Left lung (tissue), 14 donors: ENCODE data around the gene OTOGL. TPM values are rescaled to one million over a fixed set of nuclear protein-coding genes. Genes with fewer than 3 reads are reported as not detected.
A peak's percentile ranks its signal among the peaks of the same experiment; 100 is the strongest.

Experiments
- ATAC-seq: fragments of 200-7000 bp; cut with Tn5 transposase; one replicate; pipeline ENCODE4 v1.9.1; 2020; ENCODE audit warnings: moderate library complexity
- DNase-seq, 4 donors: peaks; one replicate each; pipeline ENCODE4 v3.0.0-alpha.2; 2013 to 2020
- H3K27ac ChIP-seq, 2 donors: fragments of 200-600 bp; sonication (generic) in 1 of 2; one replicate each; pipeline versions ENCODE4 v1.5.0 to v1.8.0; 2020 to 2021
- H3K27me3 ChIP-seq, 2 donors: fragments of 200-600 bp; sonication (generic) in 1 of 2; one replicate each; pipeline versions ENCODE4 v1.5.0 to v1.8.0; 2020 to 2021
- H3K36me3 ChIP-seq, 2 donors: fragments of 200-600 bp; sonication (generic) in 1 of 2; one replicate each; pipeline versions ENCODE4 v1.5.0 to v1.8.0; 2020 to 2021
- H3K4me1 ChIP-seq, 2 donors: fragments of 200-600 bp; one replicate each; pipeline ENCODE4 v1.8.0; 2021
- H3K4me3 ChIP-seq, 2 donors: fragments of 200-600 bp; sonication (generic) in 1 of 2; one replicate each; pipeline versions ENCODE4 v1.5.0 to v1.8.0; 2020 to 2021; ENCODE audit warnings: mild to moderate bottlenecking in 1 of 2
- H3K9me3 ChIP-seq, 2 donors: fragments of 200-600 bp; sonication (generic) in 1 of 2; one replicate each; pipeline versions ENCODE4 v1.5.0 to v1.8.0; 2020 to 2021
- CTCF ChIP-seq, 2 donors: fragments of 200-600 bp; sonication (generic) in 1 of 2; IDR thresholded peaks; one replicate each; pipeline versions ENCODE4 v1.5.0 to v1.8.0; 2021; ENCODE audit warnings: antibody characterized with exemption in 2 of 2
- intact Hi-C, 2 donors: fragments of 100-400 bp; cut with DNase I; formaldehyde crosslinking; loops; one replicate each; pipeline versions ENCODE4 v1.11.2 to v1.14.2; 2022
- long read RNA-seq, 12 donors: library from polyadenylated mRNA in 2 of 12; unstranded in 2 of 12; transcript quantifications; one replicate each; pipeline ENCODE4 v2.0.0 and lab custom pipeline, GENCODE V29; 2019 to 2026
- polyA plus RNA-seq, 6 donors: library from polyadenylated mRNA; unstranded; fragments of 120-200 nt; gene quantifications; one replicate each; pipeline ENCODE4 v1.2.1, GENCODE V29; 2013; ENCODE audit not compliant: insufficient read length in 6 of 6
- total RNA-seq, 2 donors: library from RNA; stranded (reverse); fragmentation: NEBNext Ultra II Directional; extraction: Animal tissue kit (Norgen Biotek cat#: 25700); gene quantifications; one replicate each; pipeline ENCODE4 v1.2.1, GENCODE V29; 2021
- donor health status: DM: no; HTN: yes; CAD: no.
- donor health status: DM: no; HTN: no; CAD: no.

OTOGL gene
- total RNA-seq: under 1 TPM; 0.08 to 0.09 TPM
- polyA plus RNA-seq: under 1 TPM; 0.28 to 0.66 (median 0.56) TPM
- long read RNA-seq, donor 1: 0 reads
- long read RNA-seq, donor 2: 0 reads
- long read RNA-seq, donor 3: 0 reads
- long read RNA-seq, donor 4, partial matches to known transcripts: 0 of 1 reads
- long read RNA-seq, donor 4, other reads (novel, unspliced or antisense): 1 of 1 reads
- long read RNA-seq, donor 5: 0 reads
- long read RNA-seq, donor 6: 0 reads
- long read RNA-seq, donor 7: 0 reads
- long read RNA-seq, donor 8: 0 reads
- long read RNA-seq, donor 9: 0 reads
- long read RNA-seq, donor 10: 0 reads
- long read RNA-seq, donor 11: 0 reads
- long read RNA-seq, donor 12: 0 reads

- TF ChIP-seq CTCF (IDR thresholded peaks at IDR 0.05): no peak
- Histone ChIP-seq H3K27ac (no peak within 1 kb of the TSS), H3K36me3 (no peaks in the 10 kb centered on the region), H3K4me1 (no peaks in the 10 kb centered on the region), H3K4me3 (no peak within 1 kb of the TSS), H3K27me3 (no peaks in the 10 kb centered on the region), H3K9me3 (no peaks in the 10 kb centered on the region)
- DNase-seq (no peak), ATAC-seq (no peak)
- intact Hi-C loops: no loop called here
Observed at GRCh38 chr12:80099259-80099658, at the start of gene OTOGL. Gene OTOGL (plus strand): TSS chr12:80099537. CDS start chr12:80209432, 109,895 bp downstream.

GRCh38 chr12:80050236-80050635, 49.1 kb upstream of the OTOGL start:
- DNase-seq (no peak), ATAC-seq (no peak)
- Histone ChIP-seq H3K27ac (no peak overlapping the region), H3K27me3 (no peaks in the 10 kb centered on the region), H3K4me1 (no peaks in the 10 kb centered on the region), H3K36me3 (no peaks in the 10 kb centered on the region), H3K9me3 (no peaks in the 10 kb centered on the region), H3K4me3 (no peak overlapping the region)
- TF ChIP-seq CTCF (IDR thresholded peaks at IDR 0.05): no peak
- intact Hi-C loops: no loop called here

GRCh38 chr12:80053051-80053790, 46.1 kb upstream of the OTOGL start:
- DNase-seq (peak; percentile 26 to 78 (median 52)), ATAC-seq (peak; percentile 50)
- no peaks in the 10 kb centered on the region for H3K36me3 ChIP-seq
- intact Hi-C loops: no loop called here
- TF ChIP-seq CTCF (IDR thresholded peaks at IDR 0.05): no peak
- no peaks in the 10 kb centered on the region for H3K27me3 ChIP-seq
- H3K27ac ChIP-seq: no peak overlapping the region
- no peak overlapping the region for H3K4me3 ChIP-seq
- H3K9me3 ChIP-seq: no peaks in the 10 kb centered on the region
- H3K4me1 ChIP-seq: no peaks in the 10 kb centered on the region

- no peak for TF ChIP-seq CTCF (IDR thresholded peaks at IDR 0.05)
- DNase-seq (no peak), ATAC-seq (no peak)
- no peak overlapping the region for H3K4me3 ChIP-seq
- no peak overlapping the region for H3K27ac ChIP-seq
- intact Hi-C loops: no loop called here
- no peaks in the 10 kb centered on the region for H3K9me3 ChIP-seq
- no peaks in the 10 kb centered on the region for H3K27me3 ChIP-seq
- no peaks in the 10 kb centered on the region for H3K4me1 ChIP-seq
- no peaks in the 10 kb centered on the region for H3K36me3 ChIP-seq
Observed at GRCh38 chr12:80056232-80056631, 43.1 kb upstream of the OTOGL start.

- H3K9me3 ChIP-seq: no peaks in the 10 kb centered on the region
- no peaks in the 10 kb centered on the region for H3K4me1 ChIP-seq
- no peak overlapping the region for H3K4me3 ChIP-seq
- DNase-seq (peak in 1 of 4 donors; percentile 31), ATAC-seq (no peak)
- H3K36me3 ChIP-seq: no peaks in the 10 kb centered on the region
- intact Hi-C loops: no loop called here
- H3K27me3 ChIP-seq: no peaks in the 10 kb centered on the region
- no peak for TF ChIP-seq CTCF (IDR thresholded peaks at IDR 0.05)
- no peak overlapping the region for H3K27ac ChIP-seq
Observed at GRCh38 chr12:80056845-80057244, 42.5 kb upstream of the OTOGL start.
